NCI-H69 (cell line): ENCODE data around the gene PRCP.
"Not testable (repeated sequence)": the region's sequence is repeated elsewhere in the genome, so short reads cannot be mapped to it uniquely, and the experiment has no call there.

Experiments used
- DNase-seq: peaks from one replicate; lab custom pipeline; 2025; lab: John Stamatoyannopoulos, UW

Gene PRCP

GRCh38 chr11:82871646-82872045 lies 28.6 kb downstream of the PRCP start:
- DNase-seq = no peak

- no peak for DNase-seq
Measured at GRCh38 chr11:82869657-82870056, 30.6 kb downstream of the PRCP start.

- peak; percentile 93 for DNase-seq
Measured at GRCh38 chr11:82867495-82868082, 32.6 kb downstream of the PRCP start.

GRCh38 chr11:82865841-82866240 lies 34.4 kb downstream of the PRCP start:
- DNase-seq = no peak

- DNase-seq = peak; percentile 69
Measured at GRCh38 chr11:82864268-82864667, 36.0 kb downstream of the PRCP start.

- DNase-seq = no peak
Measured at GRCh38 chr11:82863209-82863608, 37.0 kb downstream of the PRCP start.

GRCh38 chr11:82862379-82862778 lies 37.9 kb downstream of the PRCP start:
- DNase-seq = no peak

GRCh38 chr11:82859750-82860149 lies 40.5 kb downstream of the PRCP start:
- DNase-seq = no peak

- peak; percentile 23 for DNase-seq
Measured at GRCh38 chr11:82858556-82859091, 41.6 kb downstream of the PRCP start.

GRCh38 chr11:82858133-82858532 lies 42.1 kb downstream of the PRCP start:
- no peak for DNase-seq

GRCh38 chr11:82857145-82857544 lies 43.1 kb downstream of the PRCP start:
- DNase-seq = no peak

- DNase-seq = no peak
Measured at GRCh38 chr11:82855616-82856015, 44.6 kb downstream of the PRCP start.

- DNase-seq = not testable (repeated sequence)
Measured at GRCh38 chr11:82854916-82855315, 45.3 kb downstream of the PRCP start.

- no peak for DNase-seq
Measured at GRCh38 chr11:82854242-82854641, 46.0 kb downstream of the PRCP start.

GRCh38 chr11:82848829-82849228 lies 51.4 kb downstream of the PRCP start:
- no peak for DNase-seq

- DNase-seq = no peak
Measured at GRCh38 chr11:82845356-82846353, 54.6 kb downstream of the PRCP start.

- DNase-seq = no peak
Measured at GRCh38 chr11:82843057-82843795, 57.0 kb downstream of the PRCP start.

GRCh38 chr11:82842019-82842418 lies 58.2 kb downstream of the PRCP start:
- DNase-seq = no peak

- DNase-seq = no peak
Measured at GRCh38 chr11:82837650-82838049, 62.6 kb downstream of the PRCP start.

GRCh38 chr11:82832983-82833382 lies 67.2 kb downstream of the PRCP start:
- no peak for DNase-seq

- no peak for DNase-seq
Measured at GRCh38 chr11:82831364-82831763, 68.9 kb downstream of the PRCP start.

GRCh38 chr11:82830746-82831145 lies 69.5 kb downstream of the PRCP start:
- DNase-seq = no peak
